Measurements from ENCODE around the gene EXOG.

DNA sequence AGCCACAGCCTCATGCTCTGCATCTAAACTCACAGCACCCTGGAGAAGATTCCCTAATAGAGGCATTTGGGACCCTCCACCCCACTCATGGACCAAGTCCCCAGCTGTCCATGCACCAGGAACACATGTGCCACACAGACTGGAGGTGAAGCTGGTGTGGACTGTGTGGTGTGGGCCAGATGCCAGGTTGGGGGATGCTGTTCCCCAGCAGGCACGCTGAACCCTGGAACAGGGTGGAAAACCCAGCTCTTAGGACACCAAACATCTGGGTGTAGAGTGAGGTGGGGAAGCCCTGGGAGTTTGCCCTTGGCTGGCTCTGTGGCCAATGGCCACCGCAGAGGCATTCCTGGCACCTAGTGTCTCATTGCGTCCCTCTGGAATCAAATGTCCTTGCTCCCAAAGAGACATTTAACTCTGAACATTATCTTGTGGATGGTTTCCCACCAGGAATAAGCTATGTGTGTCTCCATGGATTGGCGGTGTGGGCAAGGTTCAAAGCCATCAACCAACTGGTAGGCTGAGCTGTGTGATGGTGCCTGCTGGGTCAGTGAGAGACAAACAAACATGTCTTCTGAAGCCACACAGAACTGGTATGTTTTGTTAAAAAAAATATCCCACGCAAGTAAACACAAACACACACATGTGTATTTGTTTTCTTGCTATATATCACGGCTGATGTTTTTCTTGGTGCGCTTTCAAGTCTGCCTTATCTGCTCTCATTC lies 65.0 kb downstream of the EXOG start:
- TF ChIP-seq, protein P1, sequence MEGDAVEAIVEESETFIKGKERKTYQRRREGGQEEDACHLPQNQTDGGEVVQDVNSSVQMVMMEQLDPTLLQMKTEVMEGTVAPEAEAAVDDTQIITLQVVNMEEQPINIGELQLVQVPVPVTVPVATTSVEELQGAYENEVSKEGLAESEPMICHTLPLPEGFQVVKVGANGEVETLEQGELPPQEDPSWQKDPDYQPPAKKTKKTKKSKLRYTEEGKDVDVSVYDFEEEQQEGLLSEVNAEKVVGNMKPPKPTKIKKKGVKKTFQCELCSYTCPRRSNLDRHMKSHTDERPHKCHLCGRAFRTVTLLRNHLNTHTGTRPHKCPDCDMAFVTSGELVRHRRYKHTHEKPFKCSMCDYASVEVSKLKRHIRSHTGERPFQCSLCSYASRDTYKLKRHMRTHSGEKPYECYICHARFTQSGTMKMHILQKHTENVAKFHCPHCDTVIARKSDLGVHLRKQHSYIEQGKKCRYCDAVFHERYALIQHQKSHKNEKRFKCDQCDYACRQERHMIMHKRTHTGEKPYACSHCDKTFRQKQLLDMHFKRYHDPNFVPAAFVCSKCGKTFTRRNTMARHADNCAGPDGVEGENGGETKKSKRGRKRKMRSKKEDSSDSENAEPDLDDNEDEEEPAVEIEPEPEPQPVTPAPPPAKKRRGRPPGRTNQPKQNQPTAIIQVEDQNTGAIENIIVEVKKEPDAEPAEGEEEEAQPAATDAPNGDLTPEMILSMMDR (IDR thresholded peaks at IDR 0.05): no peak
- no peak for TF ChIP-seq POLR2A (IDR thresholded peaks at IDR 0.05)
